Keratinocyte (primary cell): ENCODE measurements around the gene DMD.
A peak's percentile ranks its signal among the peaks of the same experiment; 100 is the strongest.

Source experiments
- CTCF ChIP-seq, 3 experiments: IDR thresholded peaks in 1 of 3; conservative IDR thresholded peaks in 1 of 3; optimal IDR thresholded peaks in 1 of 3; 2 replicates in 2 of 3; 3 replicates in 1 of 3; pipeline versions ENCODE3 to v1.5.1; 2011; ENCODE audit warnings: low read length in 3 of 3, mild to moderate bottlenecking in 3 of 3, moderate library complexity in 2 of 3, control low read depth in 1 of 3, inconsistent platforms in 1 of 3; ENCODE audit not compliant: insufficient read depth in 2 of 3; ENCODE audit errors: extremely low read depth in 1 of 3
- EZH2 ChIP-seq: IDR thresholded peaks from one replicate; pipeline ENCODE4 v1.6.1; 2012; ENCODE audit warnings: inconsistent platforms, mild to moderate bottlenecking, low read length, moderate library complexity

- TF ChIP-seq CTCF (optimal IDR thresholded peaks at IDR 0.05 in 1 of 3, IDR thresholded peaks at IDR 0.05 in 1 of 3, conservative IDR thresholded peaks at IDR 0.05 in 1 of 3; ENCODE audit: extremely low read depth in 1 of 3, insufficient read depth in 2 of 3, low read length in 3 of 3) (peak; percentile 55 to 63 (median 57)), EZH2 (no peak)
These were observed 1997.4 kb downstream of the DMD start for GRCh38 chrX:31213941-31214340.
